Measurements from ENCODE around the gene MAST4.

- TF ChIP-seq, protein P1, sequence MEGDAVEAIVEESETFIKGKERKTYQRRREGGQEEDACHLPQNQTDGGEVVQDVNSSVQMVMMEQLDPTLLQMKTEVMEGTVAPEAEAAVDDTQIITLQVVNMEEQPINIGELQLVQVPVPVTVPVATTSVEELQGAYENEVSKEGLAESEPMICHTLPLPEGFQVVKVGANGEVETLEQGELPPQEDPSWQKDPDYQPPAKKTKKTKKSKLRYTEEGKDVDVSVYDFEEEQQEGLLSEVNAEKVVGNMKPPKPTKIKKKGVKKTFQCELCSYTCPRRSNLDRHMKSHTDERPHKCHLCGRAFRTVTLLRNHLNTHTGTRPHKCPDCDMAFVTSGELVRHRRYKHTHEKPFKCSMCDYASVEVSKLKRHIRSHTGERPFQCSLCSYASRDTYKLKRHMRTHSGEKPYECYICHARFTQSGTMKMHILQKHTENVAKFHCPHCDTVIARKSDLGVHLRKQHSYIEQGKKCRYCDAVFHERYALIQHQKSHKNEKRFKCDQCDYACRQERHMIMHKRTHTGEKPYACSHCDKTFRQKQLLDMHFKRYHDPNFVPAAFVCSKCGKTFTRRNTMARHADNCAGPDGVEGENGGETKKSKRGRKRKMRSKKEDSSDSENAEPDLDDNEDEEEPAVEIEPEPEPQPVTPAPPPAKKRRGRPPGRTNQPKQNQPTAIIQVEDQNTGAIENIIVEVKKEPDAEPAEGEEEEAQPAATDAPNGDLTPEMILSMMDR (IDR thresholded peaks at IDR 0.05), result no peak
- no peak for TF ChIP-seq EZH2 (IDR thresholded peaks at IDR 0.05)
Measured at GRCh38 chr5:66639037-66639436, 42.8 kb downstream of the MAST4 start.

Measured in neural progenitor cell (in vitro differentiated cells).